ENCODE measurements around the gene PDCD1.
"Not testable (repeated sequence)": the region's sequence is repeated elsewhere in the genome, so short reads cannot be mapped to it uniquely, and the experiment has no call there.

The PDCD1 gene

DNA sequence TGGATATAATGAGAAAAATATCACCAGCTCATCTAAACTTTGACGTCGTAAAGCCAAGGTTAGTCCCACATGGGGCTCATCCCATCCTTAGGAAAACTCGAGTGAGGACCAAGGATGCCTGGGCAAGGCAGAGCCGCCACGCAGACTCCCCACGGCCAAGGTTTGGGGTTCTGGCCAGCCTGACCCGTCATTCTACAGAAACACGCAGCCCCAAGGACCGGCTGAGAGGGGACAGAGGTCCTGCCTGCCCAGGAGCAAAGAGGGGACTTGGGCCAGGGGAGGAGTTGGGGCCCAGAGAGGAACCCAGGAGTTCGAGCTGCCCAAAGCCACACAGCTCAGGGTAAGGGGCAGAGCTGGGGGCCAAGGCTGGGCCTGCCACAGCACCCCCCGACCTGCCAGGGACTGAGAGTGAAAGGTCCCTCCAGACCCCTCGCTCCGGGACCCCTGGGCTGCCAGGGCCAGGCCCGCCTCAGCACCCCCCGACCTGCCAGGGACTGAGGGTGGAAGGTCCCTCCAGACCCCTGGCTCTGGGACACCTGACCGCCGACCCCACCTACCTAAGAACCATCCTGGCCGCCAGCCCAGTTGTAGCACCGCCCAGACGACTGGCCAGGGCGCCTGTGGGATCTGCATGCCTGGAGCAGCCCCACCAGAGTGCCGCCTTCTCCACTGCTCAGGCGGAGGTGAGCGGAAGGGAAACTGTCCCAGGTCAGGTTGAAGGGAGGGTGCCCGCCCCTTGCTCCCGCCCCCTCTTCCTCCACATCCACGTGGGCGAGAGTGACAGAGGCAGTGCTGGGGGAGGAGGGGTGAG is at the start of gene PDCD1:
Gene PDCD1, minus strand, starts transcription at position 689 of the 811 bp plus-strand sequence. Its CDS starts 56 bp downstream, at position 633.
- no peak for DNase-seq (ENCODE audit: low spot score)

DNA sequence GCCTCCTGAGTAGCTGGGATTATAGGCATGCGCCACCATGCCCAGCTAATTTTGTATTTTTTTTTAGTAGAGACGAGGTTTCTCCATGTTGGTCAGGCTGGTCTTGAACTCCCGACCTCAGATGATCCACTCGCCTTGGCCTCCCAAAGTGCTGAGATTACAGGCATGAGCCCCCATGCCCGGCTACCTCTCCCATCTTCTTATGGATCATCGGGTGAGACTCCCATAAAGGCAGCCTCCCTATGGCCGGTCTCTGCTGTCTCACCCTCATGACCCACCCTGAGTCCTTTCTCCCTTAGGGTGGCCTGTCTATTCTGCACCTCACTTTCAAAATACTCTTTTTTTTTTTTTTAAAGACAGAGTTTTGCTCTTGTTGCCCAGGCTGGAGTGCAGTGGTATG is 49.1 kb upstream of the PDCD1 start:
- DNase-seq (ENCODE audit: low spot score): not testable (repeated sequence)

DNA sequence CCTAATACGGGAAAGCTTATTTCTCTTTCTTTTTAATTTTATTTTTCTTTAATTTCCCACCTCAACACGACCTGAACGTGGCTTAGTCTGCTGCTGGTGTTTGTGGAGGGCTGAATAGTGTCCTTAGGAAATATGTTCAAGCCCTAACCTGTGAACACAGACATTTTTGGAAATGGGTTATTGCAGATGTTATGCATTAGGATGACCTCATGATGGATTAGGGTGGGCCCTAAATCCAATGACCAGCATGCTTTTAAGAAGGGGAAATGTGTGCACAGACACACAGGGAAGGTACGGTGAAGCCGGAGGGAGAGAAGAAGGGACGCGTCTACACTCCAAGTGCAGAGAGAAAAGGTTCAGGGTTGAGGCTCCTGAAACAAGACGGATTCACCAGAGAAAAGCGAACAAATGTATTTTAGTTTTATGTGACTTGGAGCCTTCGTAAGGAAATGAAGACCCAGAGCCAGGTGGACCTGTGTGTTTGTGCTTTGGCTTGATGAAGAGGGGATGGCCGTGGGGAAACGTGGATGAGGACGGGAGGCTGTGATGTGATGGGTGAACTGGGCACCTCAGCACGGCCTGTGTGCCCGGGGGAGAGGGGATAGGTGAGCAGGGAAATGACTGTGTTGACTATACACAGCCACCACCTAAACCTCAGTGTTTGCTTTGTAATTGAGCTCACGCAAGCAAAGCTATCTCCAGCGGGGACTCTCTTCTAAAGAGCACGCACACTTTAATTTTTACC is 48.3 kb upstream of the PDCD1 start:
- no peak for DNase-seq (ENCODE audit: low spot score)

DNA sequence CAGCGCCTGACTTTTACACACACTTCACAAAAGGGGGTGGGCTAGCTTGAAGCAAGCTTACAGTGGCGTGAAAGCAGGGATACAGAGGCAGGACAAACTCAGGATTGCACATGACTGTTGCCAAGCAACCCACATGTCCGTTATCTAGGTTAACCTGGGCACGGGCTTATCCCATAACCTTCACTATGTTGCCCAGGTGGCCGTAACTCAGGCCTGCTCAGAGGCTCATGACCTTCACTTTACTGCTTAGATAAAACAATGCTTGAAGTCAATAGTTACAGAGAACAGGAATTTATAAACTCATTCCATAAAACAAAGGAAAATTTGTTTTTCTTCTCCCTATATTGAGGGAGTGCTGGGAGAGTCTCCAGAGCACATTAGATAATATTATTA is 47.7 kb upstream of the PDCD1 start:
- not testable (repeated sequence) for DNase-seq (ENCODE audit: low spot score)

DNA sequence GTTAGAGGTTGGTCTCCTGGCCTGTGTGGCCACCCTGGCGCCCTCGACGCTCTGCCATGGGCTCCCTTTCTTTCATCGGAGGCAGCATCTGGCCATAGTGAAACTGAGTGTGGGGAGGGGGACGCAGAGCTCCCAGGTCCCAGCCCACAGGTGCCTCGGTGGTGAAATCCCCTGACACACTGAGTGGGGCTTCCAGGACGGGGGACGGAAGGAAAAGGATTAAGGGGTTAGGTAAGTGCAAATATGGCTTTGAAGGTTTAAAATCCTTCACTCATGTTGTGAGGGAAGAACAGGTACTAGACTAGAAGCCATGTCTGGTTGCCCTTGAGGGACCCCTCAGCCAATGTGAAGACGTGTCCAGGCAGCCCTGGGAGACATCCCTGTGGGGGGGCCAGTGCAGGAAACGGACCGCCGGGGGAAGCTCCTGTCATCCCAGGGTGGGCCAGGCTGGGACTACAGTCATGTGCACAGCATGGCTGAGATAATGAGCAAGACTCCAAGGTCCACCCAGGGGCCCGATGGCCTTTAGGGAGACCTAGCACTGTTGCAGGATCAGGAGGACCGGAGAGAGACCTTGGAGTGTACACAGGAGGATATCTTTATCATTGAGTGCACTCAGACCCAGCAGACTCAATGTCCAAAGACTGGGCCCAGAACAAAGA is 47.2 kb upstream of the PDCD1 start:
- no peak for DNase-seq (ENCODE audit: low spot score)

DNA sequence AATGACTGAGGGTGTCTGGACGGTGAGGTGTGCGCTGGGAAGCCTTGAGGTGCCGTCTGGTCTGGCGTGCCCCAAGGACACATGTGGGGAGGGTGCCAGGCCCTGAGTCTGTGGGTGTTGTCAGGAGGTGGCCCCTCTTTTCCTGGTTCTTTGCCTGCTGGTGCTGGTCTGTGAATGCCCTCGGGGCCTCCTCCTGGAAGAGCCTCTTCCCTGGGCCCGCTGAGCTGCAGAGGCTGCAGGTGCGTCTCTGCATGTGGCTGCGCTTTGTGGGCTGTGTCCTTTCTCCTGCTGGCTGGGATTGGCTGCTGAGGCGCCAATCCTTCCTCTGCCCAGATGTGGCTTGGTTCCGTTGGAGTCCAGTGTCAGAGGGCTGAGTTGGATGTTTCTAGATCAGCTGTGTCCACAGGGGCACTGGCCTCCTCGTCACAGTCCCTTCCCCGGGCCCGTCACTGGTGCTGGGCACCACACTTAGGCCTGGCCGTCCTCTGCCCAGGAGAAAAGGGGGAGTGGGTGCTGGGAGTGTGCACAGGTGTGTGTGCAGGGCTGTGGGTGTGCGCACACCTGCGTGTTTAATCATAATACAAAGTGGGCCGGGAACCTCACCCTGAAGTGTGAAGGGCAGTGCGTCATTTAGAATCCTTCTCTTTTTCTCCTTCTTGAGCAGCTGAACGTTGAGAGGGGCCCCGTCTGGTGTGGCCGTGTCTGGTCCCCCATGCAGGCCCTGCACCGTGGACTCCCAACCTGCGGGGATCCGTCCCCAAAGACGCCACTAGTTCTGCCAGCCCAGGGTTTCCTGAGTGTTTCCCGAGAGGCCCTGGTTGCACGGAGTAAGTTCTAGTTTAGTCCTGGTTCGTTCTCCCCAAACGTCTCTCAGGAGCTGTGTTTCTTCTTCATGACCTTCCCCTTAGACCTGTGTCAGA is 46.4 kb upstream of the PDCD1 start:
- no peak for DNase-seq (ENCODE audit: low spot score)

DNA sequence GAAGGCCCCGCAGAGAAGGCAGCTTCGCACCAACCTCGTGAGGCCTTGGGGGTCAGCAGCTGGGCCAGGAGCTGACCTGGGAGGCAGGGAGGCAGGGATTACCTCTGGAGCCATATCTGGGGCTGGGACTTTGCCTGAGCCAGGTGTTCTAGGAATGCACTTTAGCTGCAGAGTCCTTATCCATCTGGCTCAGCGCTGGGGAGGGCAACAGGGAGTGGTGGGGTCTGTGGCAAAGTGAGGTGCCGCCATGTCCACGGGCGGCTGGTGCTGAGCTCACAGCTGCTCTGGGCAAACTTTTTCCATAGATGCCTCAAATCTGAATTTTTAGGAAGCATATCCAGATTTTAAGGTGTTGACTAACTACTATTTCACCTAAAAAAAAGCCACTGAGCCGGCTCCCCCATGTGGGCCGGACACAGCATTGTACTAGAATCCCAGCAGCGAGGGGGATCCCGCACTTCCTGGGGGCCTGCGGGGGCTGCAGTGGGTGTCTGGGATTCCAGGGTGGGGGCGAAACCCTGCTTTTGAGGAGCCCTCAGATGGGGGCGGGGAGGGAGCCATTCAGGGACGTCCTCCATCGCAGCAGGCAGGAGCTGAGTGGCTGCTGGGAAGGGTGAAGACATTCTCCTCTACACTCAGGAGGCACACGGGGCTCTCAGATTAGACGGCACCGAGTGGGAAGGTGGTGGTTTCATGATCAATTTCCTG is 45.5 kb upstream of the PDCD1 start:
- DNase-seq (ENCODE audit: low spot score): no peak

DNA sequence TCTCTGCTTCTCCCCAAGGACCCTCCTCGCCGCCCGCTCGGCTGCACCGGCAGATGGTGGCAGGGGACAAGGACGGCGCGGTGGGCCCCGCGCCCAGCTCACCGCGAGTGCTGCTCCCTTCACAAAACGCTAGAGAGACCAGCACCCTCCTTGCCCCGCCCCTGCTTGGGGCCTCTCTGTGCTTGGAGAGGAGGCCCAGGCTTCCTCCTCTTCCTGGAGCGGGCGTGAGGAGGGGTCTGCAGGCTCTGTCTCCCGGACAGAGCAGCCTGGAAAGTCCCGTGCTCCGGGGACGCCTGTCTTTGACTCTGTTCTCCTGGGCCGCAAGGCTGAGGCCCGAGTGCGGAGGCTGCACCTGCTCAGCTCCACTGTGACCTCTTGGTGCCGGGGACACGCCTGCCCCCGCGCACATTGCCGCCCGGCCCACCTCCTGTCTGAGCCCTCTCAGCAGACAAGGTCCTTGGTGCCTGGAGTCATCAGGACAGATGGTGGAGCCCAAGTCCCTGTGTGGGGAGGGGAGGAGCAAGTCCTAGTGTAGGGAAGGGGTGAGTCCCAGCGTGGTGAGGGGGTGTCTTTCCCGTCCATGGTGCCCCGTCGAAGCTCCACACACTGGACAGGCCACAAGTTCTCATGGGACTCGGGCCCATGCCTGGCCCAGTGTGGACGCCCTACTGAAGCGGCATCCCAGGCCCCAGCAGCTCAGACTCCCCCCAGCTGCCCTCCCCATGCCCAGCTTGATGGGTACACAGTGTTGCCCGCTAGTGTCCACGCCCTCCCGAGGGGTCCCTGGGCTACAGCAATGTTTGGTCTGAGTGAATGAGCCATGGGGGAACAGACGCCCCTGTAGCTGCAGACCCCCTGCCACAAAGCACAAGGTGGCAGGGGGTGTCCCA is 44.7 kb upstream of the PDCD1 start:
- no peak for DNase-seq (ENCODE audit: low spot score)

DNA sequence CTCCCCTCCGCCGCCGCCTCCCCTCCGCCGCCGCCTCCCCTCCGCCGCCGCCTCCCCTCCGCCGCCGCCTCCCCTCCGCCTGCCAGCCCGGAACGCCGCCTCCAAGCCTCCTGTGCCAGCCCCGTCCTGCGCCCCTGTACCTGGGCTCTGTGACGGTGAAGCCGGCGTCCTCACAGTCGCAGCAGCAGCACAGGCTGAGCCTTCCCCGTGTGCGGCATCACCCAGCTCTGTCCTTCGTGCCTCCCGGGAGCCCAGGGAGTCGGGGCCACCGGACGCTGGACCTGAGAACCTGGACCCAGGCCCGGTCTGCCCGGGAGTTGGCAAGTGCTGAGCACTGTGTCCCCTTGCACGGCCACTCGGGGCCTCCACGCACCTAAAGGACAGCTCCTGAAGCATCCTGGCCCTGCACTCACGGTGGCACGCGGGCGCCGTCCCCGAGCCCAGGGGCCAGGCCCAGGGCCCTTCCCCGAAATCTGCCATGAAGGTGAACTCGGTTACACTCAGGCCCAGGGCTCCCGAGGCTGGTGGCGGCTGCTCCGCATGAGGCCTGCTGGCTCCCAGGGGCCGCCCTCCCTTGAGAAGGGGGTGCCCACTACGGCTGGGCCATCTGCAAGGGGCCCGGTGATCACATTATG is 43.8 kb upstream of the PDCD1 start:
- DNase-seq (ENCODE audit: low spot score): no peak

DNA sequence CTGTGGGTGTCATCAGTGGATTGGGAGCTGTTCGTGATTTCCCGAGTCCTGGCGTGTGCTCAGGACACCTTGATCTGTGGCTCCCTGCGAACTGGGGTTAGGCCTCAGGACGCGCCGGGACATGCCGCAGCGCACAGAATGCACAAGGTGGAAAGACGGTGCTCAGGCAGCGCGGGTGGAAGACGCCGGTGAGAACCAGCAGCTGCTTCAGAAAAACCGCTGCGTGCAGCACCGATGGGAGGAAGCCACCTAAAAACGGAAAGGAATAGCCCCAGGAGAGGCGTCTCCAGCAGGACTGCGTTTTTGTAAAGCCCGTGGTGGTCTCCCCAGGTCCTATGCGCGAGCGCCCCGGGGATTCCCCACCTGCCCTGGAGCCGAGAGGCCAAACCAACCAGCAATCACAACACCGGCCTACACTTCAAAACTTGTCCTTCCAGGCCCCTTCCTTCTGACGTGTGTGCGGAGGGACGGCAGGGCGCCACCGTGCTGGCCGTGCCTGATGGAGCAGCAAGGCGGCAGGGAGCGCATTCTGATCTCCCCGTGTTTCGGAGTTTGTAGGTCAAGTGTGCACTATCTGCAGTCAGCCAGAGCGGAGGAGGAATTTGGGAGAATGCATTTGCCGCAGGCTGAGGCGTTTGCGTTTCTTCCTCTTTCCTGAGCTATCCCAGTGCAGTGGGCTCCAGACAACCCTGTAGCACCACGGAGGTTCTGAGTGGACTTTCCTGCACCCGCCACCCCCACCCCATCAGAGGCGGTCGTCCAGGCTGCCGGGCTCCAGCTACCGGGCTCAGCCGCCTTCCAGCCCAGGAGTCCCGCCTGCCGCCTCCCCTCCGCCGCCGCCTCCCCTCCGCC is 43.0 kb upstream of the PDCD1 start:
- no peak for DNase-seq (ENCODE audit: low spot score)

DNA sequence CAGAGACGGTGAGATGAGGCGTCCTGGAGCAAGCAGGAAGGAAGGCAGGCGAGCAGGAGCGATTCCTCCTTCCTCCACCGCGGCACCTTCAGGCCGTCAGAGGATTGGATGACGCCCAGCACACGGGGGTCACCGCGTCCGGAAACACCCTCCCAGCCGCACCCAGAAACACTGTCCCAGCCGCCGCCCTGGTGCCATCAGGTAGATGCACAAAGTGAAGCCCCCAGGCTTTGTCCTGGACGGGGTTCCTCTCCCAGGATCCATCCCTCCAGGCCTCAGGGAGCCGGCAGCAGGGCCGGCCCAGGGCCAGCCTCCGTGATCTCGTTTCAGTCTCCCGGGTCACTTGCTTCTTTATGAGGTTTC is 42.3 kb upstream of the PDCD1 start:
- DNase-seq (ENCODE audit: low spot score): no peak

DNA sequence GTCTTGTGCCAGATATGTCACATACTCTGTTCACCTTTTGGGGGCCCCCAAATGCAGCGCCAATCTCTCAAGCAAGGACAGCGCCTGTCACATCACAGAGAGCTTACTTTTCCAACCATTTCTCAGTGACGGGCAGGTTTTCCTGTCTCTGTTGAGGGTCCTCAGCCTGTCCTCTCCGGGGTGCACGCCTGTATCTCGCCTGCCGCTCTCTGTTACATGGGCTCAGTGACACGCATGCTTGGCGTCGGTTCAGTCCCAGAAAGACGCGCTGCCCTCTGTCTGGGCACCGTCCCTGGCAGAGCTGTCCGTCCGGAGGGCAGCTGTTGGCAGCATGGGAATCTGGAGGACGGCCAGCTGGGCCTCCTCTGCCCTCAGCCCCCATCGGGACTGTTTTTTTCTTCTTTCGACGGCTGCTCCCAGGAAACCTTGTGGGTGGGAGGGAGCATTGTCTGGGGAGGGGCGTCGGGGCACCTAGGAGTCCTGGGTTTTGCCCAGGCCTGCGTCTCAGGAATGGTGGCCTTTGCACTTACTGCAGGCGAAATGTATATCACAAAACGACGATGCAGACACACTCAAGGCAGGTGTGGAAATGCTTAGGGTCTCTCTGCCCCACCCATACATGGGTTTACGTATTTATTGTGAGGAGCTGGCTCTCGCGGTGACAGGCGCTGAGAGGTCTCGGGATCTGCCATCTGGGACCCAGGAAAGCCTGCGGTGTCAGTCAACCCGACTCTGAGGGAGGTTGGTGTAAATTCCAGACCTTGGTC is 41.7 kb upstream of the PDCD1 start:
- no peak for DNase-seq (ENCODE audit: low spot score)

DNA sequence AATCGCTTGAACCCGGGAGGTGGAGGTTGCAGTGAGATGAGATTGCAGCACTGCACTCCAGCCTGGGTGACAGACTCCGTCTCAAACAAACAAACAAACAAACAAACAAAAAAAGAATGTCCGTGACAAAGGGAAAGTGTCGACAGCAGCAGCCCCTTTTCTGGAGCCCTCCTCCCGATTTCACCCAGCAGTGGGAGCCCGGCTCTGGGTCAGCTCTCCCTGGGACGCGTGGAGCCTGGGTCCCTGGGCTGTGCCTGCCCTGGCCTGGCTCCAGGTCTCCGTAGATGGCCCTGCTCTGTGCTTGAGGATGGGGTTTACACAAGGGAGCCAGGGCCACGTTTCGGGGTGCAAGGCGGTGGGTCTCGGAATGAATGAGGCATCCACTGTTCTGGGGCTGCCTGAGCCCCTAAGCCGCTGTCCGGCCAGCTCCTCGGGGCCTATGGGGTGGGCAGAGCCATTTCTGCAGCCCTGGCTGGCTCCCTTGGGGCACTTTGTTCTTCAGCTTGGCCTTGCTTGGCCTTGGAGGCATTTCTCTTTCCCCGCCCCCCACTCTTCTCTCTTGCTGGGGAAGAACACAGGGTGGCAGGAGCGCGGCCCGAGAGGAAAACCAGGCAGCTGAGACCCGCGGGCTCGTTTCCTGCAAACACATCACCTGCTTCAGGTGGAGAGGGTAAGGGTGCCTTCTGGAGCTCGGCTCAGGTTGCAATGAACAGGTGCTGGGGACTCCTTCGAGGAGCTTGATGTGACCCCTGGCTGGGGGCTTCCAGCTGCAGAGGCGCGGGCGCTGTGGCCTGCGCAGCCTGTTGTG is 40.0 kb upstream of the PDCD1 start:
- no peak for DNase-seq (ENCODE audit: low spot score)

DNA sequence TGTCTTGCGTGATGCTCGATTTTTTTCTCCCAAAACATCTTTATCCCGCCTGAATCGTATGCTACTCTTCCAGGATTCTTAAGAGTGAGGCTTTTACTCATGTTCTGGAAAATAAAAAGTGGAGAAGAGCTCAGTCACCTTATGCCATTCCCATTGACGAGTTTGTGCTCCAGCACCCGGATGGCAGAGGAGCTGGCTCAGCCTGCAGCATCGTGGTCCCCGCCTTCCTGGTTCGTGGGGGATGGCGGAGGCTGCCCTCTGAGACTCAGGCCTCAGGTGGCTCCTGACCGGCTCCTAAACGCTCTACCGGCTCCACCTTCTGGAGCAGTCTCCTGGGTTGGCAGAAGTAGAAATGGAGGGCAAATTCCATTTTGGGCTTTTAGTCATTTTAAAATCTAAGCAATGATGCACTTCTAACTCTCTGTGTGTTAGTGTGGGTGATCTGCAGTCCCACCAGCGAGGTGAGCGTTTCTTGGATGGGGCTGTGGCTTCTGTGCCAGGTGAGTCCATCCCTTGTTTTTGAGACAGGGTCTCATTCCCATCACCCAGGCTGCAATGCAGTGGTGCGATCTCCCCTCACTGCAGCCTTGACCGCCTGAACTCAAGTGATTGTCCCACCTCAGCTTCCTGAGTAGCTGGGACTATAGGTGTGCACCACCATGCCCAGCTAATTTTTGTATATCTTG is 38.7 kb upstream of the PDCD1 start:
- no peak for DNase-seq (ENCODE audit: low spot score)

DNA sequence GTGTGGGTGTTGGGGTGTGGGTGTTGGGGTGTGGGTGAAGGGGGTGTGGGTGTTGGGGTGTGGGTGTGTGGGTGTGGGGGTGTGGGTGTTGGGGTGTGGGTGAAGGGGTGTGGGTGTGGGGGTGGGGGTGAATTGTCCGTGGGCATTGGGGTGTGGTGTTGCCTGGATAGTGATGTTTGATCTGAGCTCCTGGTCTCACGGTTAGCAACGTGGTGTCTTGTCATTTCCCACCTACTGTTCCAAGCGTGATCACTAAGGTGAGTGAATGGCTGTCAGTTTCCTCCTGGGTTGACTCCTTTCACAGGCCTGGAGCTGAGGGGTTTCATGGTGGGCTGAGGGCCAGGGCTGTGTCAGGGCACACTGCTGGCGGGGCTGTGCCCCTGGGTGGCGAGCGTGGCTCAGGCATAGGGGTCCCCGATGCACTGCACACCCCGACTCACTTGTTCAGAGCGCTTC is 38.1 kb upstream of the PDCD1 start:
- DNase-seq (ENCODE audit: low spot score): no peak

Measured in pons (tissue), 1 donor.